Trophoblast cell (in vitro differentiated cells and primary cell): Measurements from ENCODE around the gene CACNA2D4.

Source experiments
- DNase-seq, 2 donors: peaks; one replicate each; pipeline ENCODE4 v3.0.0-alpha.2; 2016
- H2AFZ ChIP-seq: 2 replicates; pipeline ENCODE4 v1.6.1; 2013; ENCODE audit warnings: low read length, moderate library complexity, mild to moderate bottlenecking; ENCODE audit not compliant: insufficient read depth, poor library complexity
- H2AK5ac ChIP-seq: 2 replicates; pipeline ENCODE4 v1.6.1; 2013; ENCODE audit warnings: mild to moderate bottlenecking, low read length
- H2BK120ac ChIP-seq: 2 replicates; pipeline ENCODE4 v1.6.1; 2013; ENCODE audit warnings: low read length, mild to moderate bottlenecking, moderate library complexity; ENCODE audit not compliant: insufficient read depth, poor library complexity
- H2BK12ac ChIP-seq: 2 replicates; pipeline ENCODE4 v1.6.1; 2013; ENCODE audit warnings: mild to moderate bottlenecking, low read length, moderate library complexity
- H2BK5ac ChIP-seq: 2 replicates; pipeline ENCODE4 v1.6.1; 2013; ENCODE audit warnings: low read length, low read depth, moderate library complexity, mild to moderate bottlenecking; ENCODE audit not compliant: poor library complexity
- H3K14ac ChIP-seq: 2 replicates; pipeline ENCODE4 v1.6.1; 2013; ENCODE audit warnings: mild to moderate bottlenecking, low read length
- H3K18ac ChIP-seq: 2 replicates; pipeline ENCODE4 v1.6.1; 2013; ENCODE audit warnings: mild to moderate bottlenecking, low read length
- H3K23ac ChIP-seq: 2 replicates; pipeline ENCODE4 v1.6.1; 2013; ENCODE audit warnings: low read length
- H3K27ac ChIP-seq: 2 replicates; pipeline ENCODE4 v1.5.1; 2013; ENCODE audit warnings: low read depth, mild to moderate bottlenecking, inconsistent platforms, low read length, moderate library complexity
- H3K27me3 ChIP-seq: 2 replicates; pipeline ENCODE4 v1.6.1; 2013; ENCODE audit warnings: inconsistent platforms, mild to moderate bottlenecking, low read length, moderate library complexity; ENCODE audit not compliant: insufficient read depth
- H3K36me3 ChIP-seq, 2 experiments: 1 replicate in 1 of 2; 2 replicates in 1 of 2; pipeline ENCODE4 v1.6.1; 2013; ENCODE audit warnings: low read length in 2 of 2, mild to moderate bottlenecking in 2 of 2, moderate library complexity in 1 of 2; ENCODE audit not compliant: insufficient read depth in 2 of 2, control insufficient read depth in 1 of 2
- H3K4ac ChIP-seq: 2 replicates; pipeline ENCODE4 v1.6.1; 2013; ENCODE audit warnings: low read depth, mild to moderate bottlenecking, low read length, moderate library complexity
- H3K4me1 ChIP-seq, 2 experiments: 1 replicate in 1 of 2; 2 replicates in 1 of 2; pipeline ENCODE4 v1.6.1; 2013; ENCODE audit warnings: low read length in 2 of 2, mild to moderate bottlenecking in 2 of 2, moderate library complexity in 1 of 2; ENCODE audit not compliant: insufficient read depth in 2 of 2, control insufficient read depth in 1 of 2
- H3K4me2 ChIP-seq: 2 replicates; pipeline ENCODE4 v1.6.1; 2013; ENCODE audit warnings: inconsistent platforms, mild to moderate bottlenecking, low read length, moderate library complexity
- H3K4me3 ChIP-seq: 2 replicates; pipeline ENCODE4 v1.5.1; 2013; ENCODE audit warnings: mild to moderate bottlenecking, low read depth, low read length, inconsistent platforms
- H3K79me1 ChIP-seq: one replicate; pipeline ENCODE4 v1.6.1; 2013; ENCODE audit warnings: low read length
- H3K79me2 ChIP-seq: 2 replicates; pipeline ENCODE4 v1.6.1; 2013; ENCODE audit warnings: low read length, mild to moderate bottlenecking; ENCODE audit not compliant: control insufficient read depth, insufficient read depth, poor library complexity
- H3K9ac ChIP-seq: 2 replicates; pipeline ENCODE4 v1.6.1; 2013; ENCODE audit warnings: mild to moderate bottlenecking, low read length
- H3K9me3 ChIP-seq: 2 replicates; pipeline ENCODE4 v1.6.1; 2013; ENCODE audit warnings: low read depth, mild to moderate bottlenecking, control low read depth, inconsistent platforms, low read length; ENCODE audit not compliant: insufficient read depth
- H4K12ac ChIP-seq: 2 replicates; pipeline ENCODE4 v1.6.1; 2013; ENCODE audit warnings: low read depth, mild to moderate bottlenecking, low read length, moderate library complexity
- H4K8ac ChIP-seq: 2 replicates; pipeline ENCODE4 v1.6.1; 2013; ENCODE audit warnings: low read depth, mild to moderate bottlenecking, low read length, moderate library complexity
- H4K91ac ChIP-seq: one replicate; pipeline ENCODE4 v1.6.1; 2013; ENCODE audit warnings: low read depth, mild to moderate bottlenecking, low read length, moderate library complexity
- WGBS: extraction: QIAGEN DNeasy Blood & Tissue Kit; methylation state at CpG from one replicate; pipeline ENCODE4 v1.1.7; 2013; ENCODE audit warnings: missing lambda C conversion rate; ENCODE audit not compliant: insufficient read length, insufficient coverage; ENCODE audit errors: extremely low coverage; 5-methylcytosine and 5-hydroxymethylcytosine counted together

Gene CACNA2D4

GRCh38 chr12:1880153-1880845 is 38.2 kb downstream of the CACNA2D4 start:
- Histone ChIP-seq H2BK120ac (no peak overlapping the region), H3K79me1 (no peaks in the 10 kb centered on the region), H3K9me3 (peaks cover 2% of the 10 kb centered on the region), H3K4me3 (no peak overlapping the region), H3K4me1 (no peaks in the 10 kb centered on the region), H4K8ac (no peak overlapping the region), H3K36me3 (no peaks in the 10 kb centered on the region), H3K27me3 (no peaks in the 10 kb centered on the region), H3K79me2 (no peaks in the 10 kb centered on the region), H4K12ac (no peak overlapping the region), H2BK5ac (no peak overlapping the region), H3K4ac (no peak overlapping the region), H3K4me2 (no peak overlapping the region), H3K27ac (no peak overlapping the region), H3K9ac (no peak overlapping the region), H3K18ac (no peak overlapping the region), H4K91ac (no peak overlapping the region), H2AFZ (no peak overlapping the region), H2AK5ac (no peak overlapping the region), H3K14ac (no peak overlapping the region), H2BK12ac (no peak overlapping the region), H3K23ac (no peak overlapping the region)
- WGBS = no CpG with 5 or more reads among the region's 18 CpGs
- no peak for DNase-seq

- H3K4me3 ChIP-seq = no peak overlapping the region
- H3K23ac ChIP-seq = no peak overlapping the region
- H3K18ac ChIP-seq = no peak overlapping the region
- no peak overlapping the region for H4K8ac ChIP-seq
- no peaks in the 10 kb centered on the region for H3K79me1 ChIP-seq
- no peaks in the 10 kb centered on the region for H3K36me3 ChIP-seq
- H3K4me2 ChIP-seq = no peak overlapping the region
- H2AK5ac ChIP-seq = no peak overlapping the region
- H3K14ac ChIP-seq = no peak overlapping the region
- no peak overlapping the region for H3K9ac ChIP-seq
- DNase-seq = no peak
- no peak overlapping the region for H4K91ac ChIP-seq
- no peak overlapping the region for H2AFZ ChIP-seq
- H2BK120ac ChIP-seq = no peak overlapping the region
- no peak overlapping the region for H4K12ac ChIP-seq
- no peak overlapping the region for H3K4ac ChIP-seq
- H3K9me3 ChIP-seq = peaks cover 2% of the 10 kb centered on the region
- WGBS = no CpG with 5 or more reads among the region's 10 CpGs
- no peak overlapping the region for H2BK5ac ChIP-seq
- H3K79me2 ChIP-seq = no peaks in the 10 kb centered on the region
- no peak overlapping the region for H3K27ac ChIP-seq
- H2BK12ac ChIP-seq = no peak overlapping the region
- no peaks in the 10 kb centered on the region for H3K4me1 ChIP-seq
- no peaks in the 10 kb centered on the region for H3K27me3 ChIP-seq
Measured at GRCh38 chr12:1879633-1880032, 38.8 kb downstream of the CACNA2D4 start.

- no peak overlapping the region for H3K23ac ChIP-seq
Measured at GRCh38 chr12:1878695-1879094, 39.8 kb downstream of the CACNA2D4 start.

GRCh38 chr12:1878214-1878613 is 40.2 kb downstream of the CACNA2D4 start:
- DNase-seq = no peak
- no peaks in the 10 kb centered on the region for H3K36me3 ChIP-seq

More at GRCh38 chr12:1878695-1879094, 39.8 kb downstream of the CACNA2D4 start:
- H3K9me3 ChIP-seq = peaks cover 2% of the 10 kb centered on the region
- no peak overlapping the region for H3K18ac ChIP-seq
- no peaks in the 10 kb centered on the region for H3K27me3 ChIP-seq
- no peaks in the 10 kb centered on the region for H3K79me1 ChIP-seq
- no peak overlapping the region for H2BK12ac ChIP-seq
- no peak overlapping the region for H4K91ac ChIP-seq
- H3K4me3 ChIP-seq = no peak overlapping the region
- no peak overlapping the region for H3K4me2 ChIP-seq
- H3K14ac ChIP-seq = no peak overlapping the region
- no peaks in the 10 kb centered on the region for H3K4me1 ChIP-seq
- H3K4ac ChIP-seq = no peak overlapping the region
- no peak overlapping the region for H2AFZ ChIP-seq
- H4K12ac ChIP-seq = no peak overlapping the region
- no peaks in the 10 kb centered on the region for H3K79me2 ChIP-seq
- no peak overlapping the region for H3K9ac ChIP-seq
- H4K8ac ChIP-seq = no peak overlapping the region
- no peak overlapping the region for H3K27ac ChIP-seq
- no CpG with 5 or more reads among the region's 5 CpGs for WGBS
- DNase-seq = no peak
- H2BK5ac ChIP-seq = no peak overlapping the region
- H2AK5ac ChIP-seq = no peak overlapping the region
- no peak overlapping the region for H2BK120ac ChIP-seq
- H3K36me3 ChIP-seq = no peaks in the 10 kb centered on the region

More at GRCh38 chr12:1878214-1878613, 40.2 kb downstream of the CACNA2D4 start:
- no peaks in the 10 kb centered on the region for H3K4me1 ChIP-seq
- no peak overlapping the region for H3K4ac ChIP-seq
- H3K23ac ChIP-seq = no peak overlapping the region
- H3K27ac ChIP-seq = no peak overlapping the region
- H3K4me2 ChIP-seq = no peak overlapping the region
- no peak overlapping the region for H3K14ac ChIP-seq
- no peaks in the 10 kb centered on the region for H3K27me3 ChIP-seq
- H4K12ac ChIP-seq = no peak overlapping the region
- no peaks in the 10 kb centered on the region for H3K79me2 ChIP-seq
- WGBS = no CpG with 5 or more reads among the region's 10 CpGs
- no peak overlapping the region for H3K18ac ChIP-seq
- no peak overlapping the region for H3K4me3 ChIP-seq
- no peak overlapping the region for H2BK120ac ChIP-seq
- no peak overlapping the region for H2AFZ ChIP-seq
- H2AK5ac ChIP-seq = no peak overlapping the region
- H3K79me1 ChIP-seq = no peaks in the 10 kb centered on the region
- H2BK12ac ChIP-seq = no peak overlapping the region
- H4K8ac ChIP-seq = no peak overlapping the region
- no peak overlapping the region for H2BK5ac ChIP-seq
- peaks cover 2% of the 10 kb centered on the region for H3K9me3 ChIP-seq
- H4K91ac ChIP-seq = no peak overlapping the region
- no peak overlapping the region for H3K9ac ChIP-seq
